Muscle layer of duodenum (tissue), 2 donors: Measurements from ENCODE around the gene HSD17B1.

Experiments used
- H3K27ac ChIP-seq: one replicate; pipeline ENCODE4 v1.7.0; 2013; ENCODE audit warnings: mild to moderate bottlenecking, low read length
- H3K27me3 ChIP-seq: one replicate; pipeline ENCODE4 v1.7.0; 2013; ENCODE audit warnings: low read depth, mild to moderate bottlenecking, control low read depth, low read length
- H3K36me3 ChIP-seq, 2 donors: one replicate each; pipeline ENCODE4 v1.7.0; 2013; ENCODE audit warnings: low read length in 2 of 2, control low read depth in 1 of 2, mild to moderate bottlenecking in 1 of 2; ENCODE audit not compliant: insufficient read depth in 2 of 2, control insufficient read depth in 1 of 2
- H3K4me1 ChIP-seq, 2 donors: one replicate each; pipeline ENCODE4 v1.7.0; 2013; ENCODE audit warnings: low read length in 2 of 2, mild to moderate bottlenecking in 2 of 2, control low read depth in 1 of 2, moderate library complexity in 1 of 2; ENCODE audit not compliant: insufficient read depth in 2 of 2, control insufficient read depth in 1 of 2
- H3K4me3 ChIP-seq, 2 donors: one replicate each; pipeline ENCODE4 v1.7.0; 2013; ENCODE audit warnings: low read length in 2 of 2, low read depth in 1 of 2, mild to moderate bottlenecking in 1 of 2
- H3K9me3 ChIP-seq, 2 donors: one replicate each; pipeline ENCODE4 v1.7.0; 2013; ENCODE audit warnings: low read length in 2 of 2, control low read depth in 1 of 2, mild to moderate bottlenecking in 1 of 2; ENCODE audit not compliant: control insufficient read depth in 1 of 2
- donor health status: healthy.

Gene HSD17B1

GRCh38 chr17:42526031-42526444, 26.7 kb upstream of the HSD17B1 start:
- peaks cover 4 to 7% of the 10 kb centered on the region in 2 donors for H3K36me3 ChIP-seq
- H3K27ac ChIP-seq: no peak overlapping the region
- no peaks in the 10 kb centered on the region for H3K27me3 ChIP-seq
- peaks cover 9 to 32% of the 10 kb centered on the region in 2 donors for H3K4me1 ChIP-seq
- H3K9me3 ChIP-seq: no peaks in the 10 kb centered on the region
- H3K4me3 ChIP-seq: no peak overlapping the region

DNA sequence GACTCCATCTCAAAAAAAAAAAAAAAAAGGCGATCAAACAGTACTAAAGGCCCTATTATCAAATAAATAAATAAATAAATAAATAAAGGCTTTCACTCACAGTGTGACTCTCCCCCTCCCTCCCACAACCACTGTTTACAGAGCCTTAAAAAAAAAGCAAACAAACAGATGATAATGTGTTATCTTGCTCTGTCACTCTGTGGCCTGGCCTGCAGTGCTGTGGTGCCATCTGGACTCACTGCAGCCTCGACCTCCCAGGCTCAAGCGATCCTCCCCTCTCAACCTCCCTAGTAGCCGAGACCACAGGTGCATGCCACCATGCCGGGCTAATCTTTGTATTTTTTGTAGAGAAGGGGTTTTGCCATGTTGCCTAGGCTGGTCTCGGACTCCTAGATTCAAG, 24.8 kb upstream of the HSD17B1 start:
- Histone ChIP-seq H3K4me1 (peaks cover 0 to 20% of the 10 kb centered on the region in 2 donors), H3K36me3 (no peaks in the 10 kb centered on the region), H3K9me3 (no peaks in the 10 kb centered on the region), H3K27ac (no peak overlapping the region), H3K27me3 (no peaks in the 10 kb centered on the region), H3K4me3 (no peak overlapping the region)

DNA sequence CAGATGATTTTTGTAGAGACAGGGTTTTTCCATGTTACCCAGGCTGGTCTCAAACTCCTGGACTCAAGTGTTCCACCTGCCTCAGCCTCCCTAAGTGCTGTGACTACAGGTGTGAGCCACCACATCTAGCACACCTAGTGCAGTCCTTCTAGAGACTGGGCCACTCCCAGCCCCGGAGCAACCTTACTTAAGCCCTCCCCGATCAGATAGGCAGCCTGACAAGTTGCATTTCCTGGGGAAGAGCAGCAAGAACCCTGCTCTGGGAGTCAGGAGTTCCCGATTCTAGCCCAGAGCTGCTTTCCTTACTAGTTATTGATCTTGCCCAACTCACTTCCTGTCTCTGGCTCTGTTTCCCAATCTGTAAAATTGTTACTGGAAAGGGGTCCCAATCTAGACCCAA, 23.7 kb upstream of the HSD17B1 start:
- Histone ChIP-seq H3K27ac (no peak overlapping the region), H3K4me1 (peaks cover 0 to 17% of the 10 kb centered on the region in 2 donors), H3K36me3 (no peaks in the 10 kb centered on the region)

DNA sequence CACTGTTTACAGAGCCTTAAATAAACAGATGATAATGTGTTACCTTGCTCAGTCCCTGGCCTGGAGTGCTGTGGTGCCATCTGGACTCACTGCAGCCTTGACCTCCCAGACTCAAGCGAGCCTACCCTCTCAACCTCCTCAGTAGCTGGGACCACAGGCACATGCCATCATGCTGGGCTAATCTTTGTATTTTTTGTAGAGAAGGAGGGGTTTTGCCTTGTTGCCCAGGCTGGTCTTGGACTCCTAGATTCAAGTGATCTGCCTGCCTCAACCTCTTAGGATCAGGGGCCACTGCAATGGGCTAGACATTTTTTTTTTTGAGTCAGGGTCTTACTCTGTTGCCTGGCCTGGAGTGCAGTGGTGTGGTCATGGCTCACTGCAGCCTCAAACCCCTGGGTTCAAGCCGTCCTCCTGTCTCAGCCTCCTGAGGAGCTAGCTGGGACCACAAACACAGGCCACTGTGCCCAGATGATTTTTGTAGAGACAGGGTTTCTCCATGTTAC, 21.7 kb upstream of the HSD17B1 start:
- Histone ChIP-seq H3K4me1 (peaks cover 6 to 26% of the 10 kb centered on the region in 2 donors), H3K27me3 (no peaks in the 10 kb centered on the region), H3K9me3 (no peaks in the 10 kb centered on the region), H3K36me3 (no peaks in the 10 kb centered on the region), H3K27ac (no peak overlapping the region), H3K4me3 (peak overlapping the region in 1 of 2 donors; percentile 35)

More for the DNA sequence above, 23.7 kb upstream of the HSD17B1 start:
- H3K4me3 ChIP-seq: no peak overlapping the region
- H3K27me3 ChIP-seq: no peaks in the 10 kb centered on the region
- H3K9me3 ChIP-seq: no peaks in the 10 kb centered on the region

GRCh38 chr17:42531455-42532354, 21.0 kb upstream of the HSD17B1 start:
- Histone ChIP-seq H3K4me3 (peak overlapping the region in 1 of 2 donors; percentile 35), H3K4me1 (peaks cover 6 to 28% of the 10 kb centered on the region in 2 donors), H3K27ac (no peak overlapping the region), H3K9me3 (no peaks in the 10 kb centered on the region), H3K36me3 (no peaks in the 10 kb centered on the region), H3K27me3 (no peaks in the 10 kb centered on the region)

- Histone ChIP-seq H3K27me3 (no peaks in the 10 kb centered on the region), H3K9me3 (no peaks in the 10 kb centered on the region), H3K4me3 (peak overlapping the region; percentile 57 to 80), H3K27ac (peak overlapping the region; percentile 93), H3K36me3 (peaks cover 8 to 16% of the 10 kb centered on the region in 2 donors), H3K4me1 (peaks cover 12 to 33% of the 10 kb centered on the region in 2 donors)
Measured at GRCh38 chr17:42535155-42536047, 17.3 kb upstream of the HSD17B1 start.

DNA sequence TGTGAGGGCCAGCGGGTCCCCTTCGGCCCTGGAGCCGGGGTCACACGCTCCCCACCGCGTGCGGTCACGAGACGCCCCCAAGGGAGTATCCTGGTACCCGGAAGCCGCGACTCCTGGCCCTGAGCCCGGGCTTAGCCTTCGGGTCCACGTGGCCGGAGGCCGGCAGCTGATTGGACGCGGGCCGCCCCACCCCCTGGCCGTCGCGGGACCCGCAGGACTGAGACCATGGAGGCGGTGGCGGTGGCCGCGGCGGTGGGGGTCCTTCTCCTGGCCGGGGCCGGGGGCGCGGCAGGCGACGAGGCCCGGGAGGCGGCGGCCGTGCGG, 16.7 kb upstream of the HSD17B1 start, which contains the start of gene NAGLU:
Gene NAGLU (plus strand): TSS at position 194 of the 324 bp plus-strand sequence. CDS start 32 bp downstream, at position 226.
- no peaks in the 10 kb centered on the region for H3K27me3 ChIP-seq
- peaks cover 8 to 18% of the 10 kb centered on the region in 2 donors for H3K36me3 ChIP-seq
- peak within 1 kb of the TSS; percentile 80 to 82 for H3K4me3 ChIP-seq
- H3K4me1 ChIP-seq: peaks cover 12 to 28% of the 10 kb centered on the region in 2 donors
- H3K27ac ChIP-seq: peak within 1 kb of the TSS; percentile 93
- no peaks in the 10 kb centered on the region for H3K9me3 ChIP-seq

DNA sequence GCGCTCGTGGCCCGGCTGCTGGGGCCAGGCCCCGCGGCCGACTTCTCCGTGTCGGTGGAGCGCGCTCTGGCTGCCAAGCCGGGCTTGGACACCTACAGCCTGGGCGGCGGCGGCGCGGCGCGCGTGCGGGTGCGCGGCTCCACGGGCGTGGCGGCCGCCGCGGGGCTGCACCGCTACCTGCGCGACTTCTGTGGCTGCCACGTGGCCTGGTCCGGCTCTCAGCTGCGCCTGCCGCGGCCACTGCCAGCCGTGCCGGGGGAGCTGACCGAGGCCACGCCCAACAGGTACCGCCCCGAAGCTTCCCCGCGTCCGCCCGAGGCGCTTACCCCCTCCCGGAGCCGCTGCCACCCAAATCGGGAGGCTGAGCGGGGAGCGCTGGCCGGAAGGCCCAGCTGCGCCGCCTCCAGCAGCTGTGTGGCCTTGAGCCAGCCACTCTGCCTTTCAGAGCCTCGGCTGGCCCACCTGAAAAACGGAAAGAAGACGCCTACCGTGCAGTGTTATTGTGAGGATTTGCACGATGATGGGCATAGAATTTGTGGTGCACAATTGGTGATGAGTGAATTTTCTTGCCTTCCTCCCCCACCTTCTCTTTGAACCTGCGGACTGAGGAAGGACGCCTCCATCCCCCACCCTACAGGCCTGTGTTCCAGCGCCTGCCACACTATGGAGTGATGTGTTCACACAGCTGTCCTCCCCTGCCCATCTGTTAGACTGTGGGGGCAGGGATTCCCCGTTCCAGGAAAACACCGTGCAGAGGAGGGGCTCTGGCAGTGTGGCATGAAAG, 16.2 kb upstream of the HSD17B1 start:
- Histone ChIP-seq H3K36me3 (peaks cover 8 to 24% of the 10 kb centered on the region in 2 donors), H3K9me3 (no peaks in the 10 kb centered on the region), H3K27me3 (no peaks in the 10 kb centered on the region), H3K27ac (peak overlapping the region; percentile 51), H3K4me3 (peak overlapping the region; percentile 80 to 82), H3K4me1 (peaks cover 12 to 23% of the 10 kb centered on the region in 2 donors)

DNA sequence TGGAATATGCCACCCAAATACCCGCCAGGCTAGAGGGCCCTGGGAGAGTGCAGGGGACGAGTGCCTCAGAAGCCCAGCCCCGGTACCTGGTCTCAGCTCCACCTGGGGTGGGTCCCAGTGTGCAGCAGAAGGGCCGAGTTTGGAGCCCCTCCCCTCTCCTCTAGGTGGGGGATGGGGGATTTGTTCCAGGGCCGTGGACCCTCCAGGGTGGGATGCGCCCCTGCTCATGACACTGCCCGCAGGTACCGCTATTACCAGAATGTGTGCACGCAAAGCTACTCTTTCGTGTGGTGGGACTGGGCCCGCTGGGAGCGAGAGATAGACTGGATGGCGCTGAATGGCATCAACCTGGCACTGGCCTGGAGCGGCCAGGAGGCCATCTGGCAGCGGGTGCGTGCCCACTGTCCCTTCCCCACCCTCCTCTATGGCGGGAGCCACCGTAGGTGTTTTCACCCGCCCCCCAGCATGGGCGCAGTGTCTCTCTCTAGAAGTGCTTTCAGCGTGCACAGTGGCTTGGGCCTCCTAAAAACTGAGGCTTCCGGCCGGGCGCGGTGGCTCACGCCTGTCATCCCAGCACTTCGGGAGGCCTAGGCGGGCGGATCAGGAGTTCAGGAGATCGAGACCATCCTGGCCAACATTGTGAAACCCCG, 15.4 kb upstream of the HSD17B1 start:
- Histone ChIP-seq H3K27me3 (no peaks in the 10 kb centered on the region), H3K36me3 (peaks cover 8 to 26% of the 10 kb centered on the region in 2 donors), H3K4me3 (peak overlapping the region; percentile 80 to 82), H3K27ac (peak overlapping the region; percentile 51), H3K4me1 (peaks cover 12 to 20% of the 10 kb centered on the region in 2 donors), H3K9me3 (no peaks in the 10 kb centered on the region)

- no peak overlapping the region for H3K27ac ChIP-seq
- peaks cover 12 to 20% of the 10 kb centered on the region in 2 donors for H3K4me1 ChIP-seq
- no peaks in the 10 kb centered on the region for H3K9me3 ChIP-seq
- no peak overlapping the region for H3K4me3 ChIP-seq
- H3K36me3 ChIP-seq: peaks cover 8 to 31% of the 10 kb centered on the region in 2 donors
- H3K27me3 ChIP-seq: no peaks in the 10 kb centered on the region
Measured at GRCh38 chr17:42537826-42538451, 14.8 kb upstream of the HSD17B1 start.
